KMS-11 (cell line): ENCODE data around the gene BAD.

Source experiments
- H2AFZ ChIP-seq: fragments of 200-600 bp; sonication (generic); 2 replicates; pipeline ENCODE4 v1.6.1; 2016; ENCODE audit warnings: antibody characterized with exemption, mixed run types, low read depth
- H3K27ac ChIP-seq: fragments of 200-600 bp; sonication (generic); 2 replicates; pipeline ENCODE4 v1.6.1; 2016; ENCODE audit warnings: mild to moderate bottlenecking, mixed run types
- H3K27me3 ChIP-seq: fragments of 200-600 bp; sonication (generic); 2 replicates; pipeline ENCODE4 v1.6.1; 2017; ENCODE audit warnings: mild to moderate bottlenecking, low read depth, mixed run types, moderate library complexity; ENCODE audit not compliant: insufficient read depth
- H3K36me3 ChIP-seq: fragments of 200-600 bp; sonication (generic); 2 replicates; pipeline ENCODE4 v1.6.1; 2017; ENCODE audit warnings: mild to moderate bottlenecking, mixed run types; ENCODE audit not compliant: insufficient read depth
- H3K4me1 ChIP-seq: fragments of 200-600 bp; sonication (generic); 2 replicates; pipeline ENCODE4 v1.6.1; 2016; ENCODE audit warnings: mild to moderate bottlenecking, low read depth, mixed run types; ENCODE audit not compliant: poor library complexity, severe bottlenecking
- H3K4me2 ChIP-seq: fragments of 200-600 bp; sonication (generic); 2 replicates; pipeline ENCODE4 v1.7.0; 2016; ENCODE audit warnings: mild to moderate bottlenecking, mixed run types
- H3K4me3 ChIP-seq: fragments of 200-600 bp; sonication (generic); IDR thresholded peaks from 2 replicates; pipeline ENCODE4 v1.6.1; 2017; ENCODE audit warnings: low read depth, low read length, mixed read lengths; ENCODE audit not compliant: insufficient read depth
- H3K79me2 ChIP-seq: fragments of 200-600 bp; sonication (generic); 2 replicates; pipeline ENCODE4 v1.6.1; 2016; ENCODE audit warnings: low read depth, mixed run types; ENCODE audit not compliant: insufficient read depth
- H3K9ac ChIP-seq: fragments of 200-600 bp; sonication (generic); 2 replicates; pipeline ENCODE4 v1.6.1; 2016; ENCODE audit warnings: mild to moderate bottlenecking, mixed run types
- H4K20me1 ChIP-seq: fragments of 200-600 bp; sonication (generic); 2 replicates; pipeline ENCODE4 v1.6.1; 2016; ENCODE audit warnings: mild to moderate bottlenecking, mixed run types; ENCODE audit not compliant: insufficient read depth
- CTCF ChIP-seq: fragments of 200-600 bp; sonication (generic); conservative IDR thresholded peaks from 2 replicates; pipeline ENCODE4 v1.6.1; 2017; ENCODE audit warnings: low read depth, mild to moderate bottlenecking, antibody characterized with exemption, low read length, moderate library complexity, mixed read lengths

BAD gene

DNA sequence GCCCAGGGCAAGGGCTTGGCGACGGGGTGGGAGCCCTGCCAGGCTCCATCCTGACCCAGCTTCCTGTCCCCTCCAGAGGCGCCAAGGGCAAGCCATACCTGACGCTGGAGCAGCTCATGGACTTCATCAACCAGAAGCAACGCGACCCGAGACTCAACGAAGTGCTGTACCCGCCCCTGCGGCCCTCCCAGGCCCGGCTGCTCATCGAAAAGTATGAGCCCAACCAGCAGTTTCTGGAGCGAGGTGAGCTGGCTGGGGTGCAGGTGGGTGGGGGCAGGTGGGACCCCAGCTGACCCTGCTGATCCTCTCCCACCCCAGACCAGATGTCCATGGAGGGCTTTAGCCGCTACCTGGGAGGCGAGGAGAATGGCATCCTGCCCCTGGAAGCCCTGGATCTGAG is 28.2 kb downstream of the BAD start:
- Histone ChIP-seq H3K27ac (no peak overlapping the region), H3K36me3 (no peaks in the 10 kb centered on the region)

GRCh38 chr11:64255135-64256128 is 29.0 kb downstream of the BAD start:
- H3K79me2 ChIP-seq = no peaks in the 10 kb centered on the region
- peaks cover 6% of the 10 kb centered on the region for H3K4me1 ChIP-seq
- H3K9ac ChIP-seq = no peak overlapping the region
- H3K4me3 ChIP-seq = no peak overlapping the region
- H3K4me2 ChIP-seq = no peak overlapping the region
- TF ChIP-seq CTCF = no peak
- no peaks in the 10 kb centered on the region for H3K36me3 ChIP-seq
- H4K20me1 ChIP-seq = no peaks in the 10 kb centered on the region
- H3K27me3 ChIP-seq = no peaks in the 10 kb centered on the region
- no peak overlapping the region for H3K27ac ChIP-seq
- H2AFZ ChIP-seq = no peak overlapping the region

More for the DNA sequence above, 28.2 kb downstream of the BAD start:
- H4K20me1 ChIP-seq = no peaks in the 10 kb centered on the region
- no peak overlapping the region for H3K9ac ChIP-seq
- no peak overlapping the region for H3K4me3 ChIP-seq
- H3K4me1 ChIP-seq = peaks cover 6% of the 10 kb centered on the region
- TF ChIP-seq CTCF = no peak
- no peak overlapping the region for H2AFZ ChIP-seq
- H3K27me3 ChIP-seq = no peaks in the 10 kb centered on the region
- H3K4me2 ChIP-seq = no peak overlapping the region
- H3K79me2 ChIP-seq = no peaks in the 10 kb centered on the region

DNA sequence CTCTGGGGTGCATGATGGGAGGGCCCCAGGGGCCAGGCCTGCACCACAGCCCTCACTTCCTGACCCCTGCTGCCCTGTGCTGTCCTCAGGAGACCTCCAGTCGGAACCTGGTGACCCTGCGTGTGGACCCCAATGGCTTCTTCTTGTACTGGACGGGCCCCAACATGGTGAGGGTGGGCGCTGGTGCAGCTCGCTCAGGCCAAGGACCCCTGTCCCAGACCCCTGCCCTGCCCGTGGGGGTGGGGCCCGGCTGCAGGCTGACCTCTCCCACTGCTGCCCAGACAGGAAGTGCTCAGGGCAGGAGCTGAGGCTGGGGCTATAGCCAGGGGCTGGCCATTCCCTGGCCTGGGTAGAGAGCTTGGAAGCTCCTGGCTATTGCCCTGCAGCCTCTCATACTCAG is 30.1 kb downstream of the BAD start:
- H3K36me3 ChIP-seq = no peaks in the 10 kb centered on the region
- no peak overlapping the region for H3K4me2 ChIP-seq
- H3K27me3 ChIP-seq = no peaks in the 10 kb centered on the region
- H4K20me1 ChIP-seq = no peaks in the 10 kb centered on the region
- no peak overlapping the region for H3K9ac ChIP-seq
- no peak for TF ChIP-seq CTCF
- no peak overlapping the region for H3K27ac ChIP-seq
- H3K4me3 ChIP-seq = no peak overlapping the region
- peaks cover 6% of the 10 kb centered on the region for H3K4me1 ChIP-seq
- H3K79me2 ChIP-seq = no peaks in the 10 kb centered on the region
- no peak overlapping the region for H2AFZ ChIP-seq

DNA sequence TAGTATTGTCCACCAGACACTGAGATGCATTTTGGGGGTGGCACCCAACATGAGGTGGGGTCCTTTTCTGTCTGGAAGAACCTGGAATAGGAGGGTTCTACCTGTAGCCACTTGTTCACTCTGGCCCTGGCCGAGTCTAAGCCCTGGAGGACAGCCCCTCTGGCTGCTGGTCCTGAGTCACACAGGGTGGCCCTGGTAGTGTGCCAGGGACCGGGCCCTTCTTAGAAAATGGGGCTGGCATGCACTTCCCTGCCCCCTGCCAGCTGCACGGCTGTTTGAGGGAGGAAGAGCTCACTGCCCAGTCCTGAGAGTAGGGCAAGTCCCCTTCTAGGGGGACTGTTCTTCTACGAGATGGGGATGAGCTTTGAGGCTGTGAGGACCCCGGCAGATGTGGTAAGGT is 31.0 kb downstream of the BAD start:
- Histone ChIP-seq H3K79me2 (no peaks in the 10 kb centered on the region), H3K9ac (no peak overlapping the region)

More for the DNA sequence above, 31.0 kb downstream of the BAD start:
- no peaks in the 10 kb centered on the region for H3K27me3 ChIP-seq
- no peak for TF ChIP-seq CTCF
- no peak overlapping the region for H2AFZ ChIP-seq
- H4K20me1 ChIP-seq = no peaks in the 10 kb centered on the region
- no peak overlapping the region for H3K4me3 ChIP-seq
- no peaks in the 10 kb centered on the region for H3K36me3 ChIP-seq
- H3K27ac ChIP-seq = no peak overlapping the region
- peaks cover 6% of the 10 kb centered on the region for H3K4me1 ChIP-seq
- H3K4me2 ChIP-seq = no peak overlapping the region
